ENCODE measurements around the gene TMEM94. TPM values are rescaled to one million over a fixed set of nuclear protein-coding genes. Genes with fewer than 3 reads are reported as not detected.

Gene TMEM94
- total and polyA plus RNA-seq, 8 donors = 16.6 to 466 (median 56.5) TPM

GRCh38 chr17:75511610-75512575 lies 55.5 kb downstream of the TMEM94 start:
- Histone ChIP-seq H3K9me3 (no peaks in the 10 kb centered on the region), H3K4me1 (peaks cover 53 to 87% (median 70%) of the 10 kb centered on the region in 4 donors), H3K27me3 (peaks cover 0 to 9% (median 0%) of the 10 kb centered on the region in 3 donors), H3K27ac (peak overlapping the region; percentile 88 to 94 (median 90)), H3K4me3 (peak overlapping the region; percentile 18 to 75 (median 28)), H3K36me3 (peaks cover under 1 to 22% (median 14%) of the 10 kb centered on the region in 4 donors)
- no peak for TF ChIP-seq POLR2A (IDR thresholded peaks at IDR 0.05)
- TF ChIP-seq POLR2AphosphoS5 (IDR thresholded peaks at IDR 0.05) = peak in 1 of 3 donors; percentile 48
- intact Hi-C loops (cut with DNase I; ENCODE audit: low total_unique reads) = no loop called here
- DNase-seq = peak; percentile 87 to 95
- 25 to 57% (median 42%) methylated on average over 11 to 13 of the region's 13 CpGs for WGBS, 5 donors

DNA sequence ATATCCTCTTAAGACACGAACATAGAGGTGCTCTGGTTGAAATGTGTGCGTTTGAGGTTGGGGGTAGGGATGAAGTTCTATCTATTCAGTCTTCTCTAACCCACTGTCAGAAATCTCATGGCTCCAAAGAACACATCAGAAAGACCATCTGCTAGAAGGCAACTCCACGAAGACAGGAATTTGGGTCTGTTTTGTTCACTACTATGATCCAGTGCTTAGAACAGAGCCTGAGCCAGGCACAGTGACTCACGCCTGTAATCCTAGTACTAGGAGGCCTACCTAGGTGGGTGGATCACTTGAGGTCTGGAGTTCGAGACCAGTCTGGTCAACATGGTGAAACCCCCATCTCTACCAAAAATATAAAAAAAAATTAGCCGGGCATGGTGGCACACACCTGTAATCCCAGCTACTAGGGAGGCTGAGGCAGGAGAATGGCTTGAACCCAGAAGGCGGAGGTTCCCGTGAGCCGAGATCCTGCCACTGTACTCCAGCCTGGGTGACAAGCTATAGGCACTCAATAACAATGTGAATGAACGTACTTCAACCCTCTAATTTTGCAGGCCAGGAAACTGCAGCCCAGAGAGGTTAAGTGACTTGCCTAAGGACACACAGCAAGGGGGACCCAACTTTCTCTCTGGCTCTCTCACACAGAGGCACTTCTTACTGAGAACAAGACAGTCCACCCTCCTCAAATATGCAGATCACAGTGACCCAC lies 56.6 kb downstream of the TMEM94 start:
- TF ChIP-seq EP300 (IDR thresholded peaks at IDR 0.05) (no peak), POLR2A (IDR thresholded peaks at IDR 0.05) (no peak), POLR2AphosphoS5 (IDR thresholded peaks at IDR 0.05) (no peak)
- TF ChIP-seq, protein P1, sequence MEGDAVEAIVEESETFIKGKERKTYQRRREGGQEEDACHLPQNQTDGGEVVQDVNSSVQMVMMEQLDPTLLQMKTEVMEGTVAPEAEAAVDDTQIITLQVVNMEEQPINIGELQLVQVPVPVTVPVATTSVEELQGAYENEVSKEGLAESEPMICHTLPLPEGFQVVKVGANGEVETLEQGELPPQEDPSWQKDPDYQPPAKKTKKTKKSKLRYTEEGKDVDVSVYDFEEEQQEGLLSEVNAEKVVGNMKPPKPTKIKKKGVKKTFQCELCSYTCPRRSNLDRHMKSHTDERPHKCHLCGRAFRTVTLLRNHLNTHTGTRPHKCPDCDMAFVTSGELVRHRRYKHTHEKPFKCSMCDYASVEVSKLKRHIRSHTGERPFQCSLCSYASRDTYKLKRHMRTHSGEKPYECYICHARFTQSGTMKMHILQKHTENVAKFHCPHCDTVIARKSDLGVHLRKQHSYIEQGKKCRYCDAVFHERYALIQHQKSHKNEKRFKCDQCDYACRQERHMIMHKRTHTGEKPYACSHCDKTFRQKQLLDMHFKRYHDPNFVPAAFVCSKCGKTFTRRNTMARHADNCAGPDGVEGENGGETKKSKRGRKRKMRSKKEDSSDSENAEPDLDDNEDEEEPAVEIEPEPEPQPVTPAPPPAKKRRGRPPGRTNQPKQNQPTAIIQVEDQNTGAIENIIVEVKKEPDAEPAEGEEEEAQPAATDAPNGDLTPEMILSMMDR (IDR thresholded peaks at IDR 0.05) = no peak
- Histone ChIP-seq H3K27ac (peak overlapping the region; percentile 89 to 94 (median 92)), H3K9me3 (no peaks in the 10 kb centered on the region), H3K4me1 (peaks cover 65 to 94% (median 81%) of the 10 kb centered on the region in 4 donors), H3K27me3 (peaks cover 0 to 9% (median 0%) of the 10 kb centered on the region in 3 donors), H3K36me3 (peaks cover 0 to 10% (median 4%) of the 10 kb centered on the region in 4 donors), H3K4me3 (peak overlapping the region; percentile 75 to 98 (median 90))
- WGBS, 5 donors = 56 to 62% (median 58%) methylated on average over 10 of the region's 10 CpGs
- intact Hi-C loops (cut with DNase I; ENCODE audit: low total_unique reads) = no loop called here
- DNase-seq = no peak

DNA sequence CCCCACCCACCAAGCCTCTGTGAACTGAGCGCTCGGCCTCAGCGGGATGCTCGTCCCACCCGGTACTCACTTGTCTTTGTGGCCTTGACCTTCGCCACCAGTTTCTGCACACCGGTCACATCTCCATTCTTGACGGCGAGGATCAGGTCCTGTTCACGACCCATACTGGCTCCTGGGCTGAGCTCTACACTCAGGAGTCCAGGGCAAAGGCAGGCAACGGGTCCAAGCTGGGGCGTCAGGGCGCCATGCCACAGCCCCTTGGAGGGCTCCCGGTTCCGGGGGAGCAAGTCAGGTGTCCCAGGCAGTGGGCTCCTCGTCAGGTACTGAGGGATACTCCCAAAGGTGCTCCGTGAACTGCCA lies 57.2 kb downstream of the TMEM94 start:
- DNase-seq = no peak
- intact Hi-C loops (cut with DNase I; ENCODE audit: low total_unique reads) = no loop called here
- Histone ChIP-seq H3K27me3 (peaks cover 0 to 9% (median 0%) of the 10 kb centered on the region in 3 donors), H3K4me3 (peak overlapping the region; percentile 75 to 98 (median 90)), H3K36me3 (peaks cover 0 to 9% (median 3%) of the 10 kb centered on the region in 4 donors), H3K4me1 (peaks cover 64 to 94% (median 82%) of the 10 kb centered on the region in 4 donors), H3K9me3 (no peaks in the 10 kb centered on the region), H3K27ac (peak overlapping the region; percentile 89 to 94 (median 92))
- no peak for TF ChIP-seq EP300 (IDR thresholded peaks at IDR 0.05)
- no peak for TF ChIP-seq POLR2AphosphoS5 (IDR thresholded peaks at IDR 0.05)
- TF ChIP-seq POLR2A (IDR thresholded peaks at IDR 0.05) = no peak
- TF ChIP-seq, protein P1 (IDR thresholded peaks at IDR 0.05) = no peak
- 67 to 82% (median 76%) methylated on average over 17 of the region's 17 CpGs for WGBS, 5 donors

- peak in 1 of 2 donors; percentile 69 for DNase-seq
- H3K27ac ChIP-seq = peak overlapping the region; percentile 89 to 94 (median 92)
- peak overlapping the region; percentile 75 to 98 (median 90) for H3K4me3 ChIP-seq
- H3K27me3 ChIP-seq = peaks cover 0 to 9% (median 0%) of the 10 kb centered on the region in 3 donors
- peaks cover 57 to 94% (median 76%) of the 10 kb centered on the region in 4 donors for H3K4me1 ChIP-seq
- 7 to 30% (median 12%) methylated on average over 7 to 15 of the region's 15 CpGs for WGBS, 5 donors
- H3K9me3 ChIP-seq = no peaks in the 10 kb centered on the region
- TF ChIP-seq, protein P1 (IDR thresholded peaks at IDR 0.05) = no peak
- TF ChIP-seq POLR2AphosphoS5 (IDR thresholded peaks at IDR 0.05) = peak in 1 of 3 donors; percentile 18
- peaks cover 2 to 13% (median 6%) of the 10 kb centered on the region in 4 donors for H3K36me3 ChIP-seq
- intact Hi-C loops (cut with DNase I; ENCODE audit: low total_unique reads) = no loop called here
Observed at GRCh38 chr17:75514299-75514918, 58.0 kb downstream of the TMEM94 start.
